Neural crest cell (in vitro differentiated cells): ENCODE measurements around the gene GNG4. TPM values are rescaled to one million over a fixed set of nuclear protein-coding genes. Genes with fewer than 3 reads are reported as not detected.
A peak's percentile ranks its signal among the peaks of the same experiment; 100 is the strongest.

Source experiments
- DNase-seq: peaks from one replicate; pipeline ENCODE4 v3.0.0; 2021; ENCODE audit warnings: low read depth, mixed read lengths, low spot score
- H3K27ac Mint-ChIP-seq: one replicate; pipeline ENCODE4 v1.8.0; 2021; ENCODE audit warnings: mild to moderate bottlenecking, mixed read lengths; ENCODE audit not compliant: unreplicated experiment
- H3K27me3 Mint-ChIP-seq: 2 replicates; pipeline ENCODE4 v1.8.0; 2021; ENCODE audit warnings: low read depth, mild to moderate bottlenecking, mixed read lengths
- H3K36me3 Mint-ChIP-seq: 2 replicates; pipeline ENCODE4 v1.8.0; 2021; ENCODE audit warnings: low read depth, mild to moderate bottlenecking, mixed read lengths
- H3K4me1 Mint-ChIP-seq: 2 replicates; pipeline ENCODE4 v1.8.0; 2021; ENCODE audit warnings: mixed read lengths
- H3K4me3 Mint-ChIP-seq: one replicate; pipeline ENCODE4 v1.8.0; 2021; ENCODE audit warnings: mild to moderate bottlenecking, mixed read lengths
- H3K9me3 Mint-ChIP-seq: 2 replicates; pipeline ENCODE4 v1.8.0; 2021; ENCODE audit warnings: mixed read lengths
- CTCF ChIP-seq: fragments of 200-600 bp; sonication (generic); conservative IDR thresholded peaks from 2 replicates; pipeline ENCODE4 v1.5.0; 2021; ENCODE audit warnings: antibody characterized with exemption, mild to moderate bottlenecking
- total RNA-seq: library from RNA; stranded (reverse); gene quantifications from 2 replicates; pipeline ENCODE4 v1.2.1, GENCODE V29; 2021

The GNG4 gene
- total RNA-seq, 1 donor from 2014 or later, result 38.2 TPM

GRCh38 chr1:235637756-235638534 is 11.6 kb downstream of the GNG4 start:
- no peaks in the 10 kb centered on the region for H3K9me3 Mint-ChIP-seq
- H3K27ac Mint-ChIP-seq, result no peak overlapping the region
- no peak for DNase-seq
- no peak for TF ChIP-seq CTCF
- H3K36me3 Mint-ChIP-seq, result no peaks in the 10 kb centered on the region
- H3K27me3 Mint-ChIP-seq, result no peaks in the 10 kb centered on the region
- H3K4me3 Mint-ChIP-seq, result no peak overlapping the region
- H3K4me1 Mint-ChIP-seq, result peaks cover 17% of the 10 kb centered on the region

- no peak overlapping the region for H3K4me3 Mint-ChIP-seq
- H3K9me3 Mint-ChIP-seq, result no peaks in the 10 kb centered on the region
- DNase-seq, result no peak
- peak; percentile 41 for TF ChIP-seq CTCF
- H3K4me1 Mint-ChIP-seq, result peaks cover 11% of the 10 kb centered on the region
- no peak overlapping the region for H3K27ac Mint-ChIP-seq
- H3K27me3 Mint-ChIP-seq, result no peaks in the 10 kb centered on the region
- no peaks in the 10 kb centered on the region for H3K36me3 Mint-ChIP-seq
Observed at GRCh38 chr1:235635938-235636662, 13.5 kb downstream of the GNG4 start.

- DNase-seq, result no peak
- H3K27ac Mint-ChIP-seq, result no peak overlapping the region
- no peaks in the 10 kb centered on the region for H3K27me3 Mint-ChIP-seq
- H3K4me3 Mint-ChIP-seq, result no peak overlapping the region
- no peak for TF ChIP-seq CTCF
- no peaks in the 10 kb centered on the region for H3K9me3 Mint-ChIP-seq
- H3K4me1 Mint-ChIP-seq, result peaks cover 11% of the 10 kb centered on the region
- H3K36me3 Mint-ChIP-seq, result no peaks in the 10 kb centered on the region
Observed at GRCh38 chr1:235632506-235633401, 16.8 kb downstream of the GNG4 start.

DNA sequence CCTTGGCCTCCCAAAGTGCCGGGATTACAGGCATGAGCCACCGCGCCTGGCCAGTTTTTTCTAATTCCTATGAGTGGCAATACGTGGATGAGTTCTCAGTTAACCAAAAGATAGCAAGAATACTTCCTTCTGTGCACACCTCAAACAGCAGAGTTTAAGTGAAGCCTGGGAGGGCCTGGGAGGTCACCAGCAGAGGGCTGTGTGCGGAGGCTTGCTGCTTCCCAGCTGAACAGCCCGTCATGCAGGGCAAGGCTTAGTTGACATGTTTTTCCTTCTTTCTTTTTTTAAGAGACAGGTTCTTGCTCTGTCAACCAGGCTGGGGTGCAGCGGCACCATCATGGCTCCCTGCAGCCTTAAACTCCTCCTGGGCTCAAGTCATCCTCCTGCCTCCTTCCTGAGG is 17.8 kb downstream of the GNG4 start:
- H3K9me3 Mint-ChIP-seq, result no peaks in the 10 kb centered on the region
- peak; percentile 22 for TF ChIP-seq CTCF
- H3K4me1 Mint-ChIP-seq, result peaks cover 11% of the 10 kb centered on the region
- no peak overlapping the region for H3K4me3 Mint-ChIP-seq
- H3K27me3 Mint-ChIP-seq, result no peaks in the 10 kb centered on the region
- DNase-seq, result no peak
- no peaks in the 10 kb centered on the region for H3K36me3 Mint-ChIP-seq
- no peak overlapping the region for H3K27ac Mint-ChIP-seq

DNA sequence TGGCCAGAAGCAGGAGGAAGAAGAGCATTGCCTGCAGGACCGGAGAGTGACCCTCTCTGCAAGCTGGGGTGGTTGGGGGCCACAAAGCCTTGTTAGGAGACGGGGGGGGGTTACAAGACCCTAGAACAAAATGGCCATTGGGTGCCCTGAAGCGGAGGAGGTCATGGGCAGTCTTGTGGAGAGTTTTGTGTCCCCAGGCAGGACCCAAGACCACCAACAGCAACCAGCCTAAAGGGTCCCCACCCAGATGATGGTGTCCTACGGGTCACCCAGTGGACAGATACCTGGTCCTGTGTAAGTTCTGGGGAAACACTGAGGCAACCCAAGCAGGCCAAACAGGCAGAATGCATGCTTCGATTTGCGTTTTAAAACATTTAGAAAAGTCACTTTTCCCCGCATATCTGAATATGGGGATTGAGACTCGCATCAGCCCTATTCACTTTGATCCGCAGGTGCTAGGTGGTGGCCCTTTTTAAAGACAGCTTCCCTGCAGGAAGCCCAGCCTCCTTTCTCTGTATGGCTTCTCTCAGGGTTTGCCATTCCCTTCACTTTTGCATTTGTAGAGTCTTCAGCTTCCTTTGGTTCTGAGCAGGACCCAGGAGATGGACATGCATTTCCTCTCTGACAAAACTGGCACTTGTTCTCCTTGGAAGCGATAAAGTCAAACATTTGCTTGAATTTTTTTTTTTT is 21.1 kb downstream of the GNG4 start:
- DNase-seq, result no peak
- Mint-ChIP-seq H3K36me3 (no peaks in the 10 kb centered on the region), H3K4me1 (peaks cover 31% of the 10 kb centered on the region), H3K9me3 (no peaks in the 10 kb centered on the region), H3K27me3 (no peaks in the 10 kb centered on the region), H3K27ac (no peak overlapping the region), H3K4me3 (no peak overlapping the region)
- no peak for TF ChIP-seq CTCF
